NCI-H1694 (cell line): ENCODE data around the gene ATF6.

Source experiments
- DNase-seq: peaks from one replicate; lab custom pipeline; 2025; lab: John Stamatoyannopoulos, UW

Gene ATF6

GRCh38 chr1:161899091-161899490 is 133.0 kb downstream of the ATF6 start:
- DNase-seq: no peak

- no peak for DNase-seq
Observed at GRCh38 chr1:161900160-161900559, 134.0 kb downstream of the ATF6 start.

GRCh38 chr1:161902182-161902581 is 136.1 kb downstream of the ATF6 start:
- no peak for DNase-seq

- DNase-seq: peak; percentile 22
Observed at GRCh38 chr1:161905269-161905884, 139.3 kb downstream of the ATF6 start.

GRCh38 chr1:161907265-161907664 is 141.1 kb downstream of the ATF6 start:
- DNase-seq: no peak

- DNase-seq: no peak
Observed at GRCh38 chr1:161908264-161908663, 142.1 kb downstream of the ATF6 start.

- DNase-seq: no peak
Observed at GRCh38 chr1:161910604-161911003, 144.5 kb downstream of the ATF6 start.

- no peak for DNase-seq
Observed at GRCh38 chr1:161913482-161914140, 147.5 kb downstream of the ATF6 start.

GRCh38 chr1:161914595-161914994 is 148.5 kb downstream of the ATF6 start:
- DNase-seq: no peak

- DNase-seq: no peak
Observed at GRCh38 chr1:161915051-161915503, 149.0 kb downstream of the ATF6 start.

- no peak for DNase-seq
Observed at GRCh38 chr1:161915978-161916377, 149.9 kb downstream of the ATF6 start.

- no peak for DNase-seq
Observed at GRCh38 chr1:161919229-161919628, 153.1 kb downstream of the ATF6 start.

GRCh38 chr1:161921491-161921890 is 155.4 kb downstream of the ATF6 start:
- no peak for DNase-seq

GRCh38 chr1:161921990-161922389 is 155.9 kb downstream of the ATF6 start:
- DNase-seq: no peak

- no peak for DNase-seq
Observed at GRCh38 chr1:161928056-161928455, 161.9 kb downstream of the ATF6 start.

- DNase-seq: no peak
Observed at GRCh38 chr1:161929137-161929536, 163.0 kb downstream of the ATF6 start.

GRCh38 chr1:161930064-161930463 is 163.9 kb downstream of the ATF6 start:
- no peak for DNase-seq

GRCh38 chr1:161932668-161933067 is 166.5 kb downstream of the ATF6 start:
- no peak for DNase-seq

GRCh38 chr1:161933592-161934588 is 167.8 kb downstream of the ATF6 start:
- DNase-seq: no peak

GRCh38 chr1:161935264-161935663 is 169.1 kb downstream of the ATF6 start:
- no peak for DNase-seq

- DNase-seq: no peak
Observed at GRCh38 chr1:161936786-161937185, 170.7 kb downstream of the ATF6 start.

- no peak for DNase-seq
Observed at GRCh38 chr1:161940866-161941591, 174.9 kb downstream of the ATF6 start.
